Calu3 (cell line): Measurements from ENCODE around the gene MON2. TPM values are rescaled to one million over a fixed set of nuclear protein-coding genes. Genes with fewer than 3 reads are reported as not detected.
A peak's percentile ranks its signal among the peaks of the same experiment; 100 is the strongest.

Experiments
- BruUV-seq: library from RNA; stranded (reverse); fragments of 400-500 nt; replicated peaks from 2 replicates; lab custom pipeline; 2021; lab: Mats Ljungman, UMichigan
- CTCF ChIA-PET: fragments of 300-600 bp; sonication (Branson Sonifier 250); formaldehyde crosslinking; loops from one replicate; lab custom pipeline; 2022; ENCODE audit warnings: antibody characterized with exemption; lab: Charles Lee
- DNase-seq: peaks from one replicate; pipeline ENCODE4 v3.0.0; 2022
- H3K27ac Mint-ChIP-seq: one replicate; pipeline ENCODE4 v1.8.0; 2022; ENCODE audit warnings: mixed read lengths; ENCODE audit not compliant: unreplicated experiment
- H3K27me3 Mint-ChIP-seq: one replicate; pipeline ENCODE4 v1.8.0; 2022; ENCODE audit warnings: mixed read lengths; ENCODE audit not compliant: unreplicated experiment
- H3K36me3 Mint-ChIP-seq: one replicate; pipeline ENCODE4 v1.8.0; 2022; ENCODE audit warnings: mild to moderate bottlenecking, moderate library complexity, mixed read lengths; ENCODE audit not compliant: insufficient read depth, unreplicated experiment
- H3K4me1 Mint-ChIP-seq: one replicate; pipeline ENCODE4 v1.8.0; 2022; ENCODE audit warnings: mild to moderate bottlenecking, low read depth, mixed read lengths; ENCODE audit not compliant: unreplicated experiment
- H3K4me3 Mint-ChIP-seq: one replicate; pipeline ENCODE4 v1.8.0; 2022; ENCODE audit warnings: mild to moderate bottlenecking, low read depth, moderate library complexity, mixed read lengths; ENCODE audit not compliant: unreplicated experiment
- H3K9me3 Mint-ChIP-seq: one replicate; pipeline ENCODE4 v1.8.0; 2022; ENCODE audit warnings: low read depth, mixed read lengths; ENCODE audit not compliant: unreplicated experiment
- intact Hi-C: fragments of 100-400 bp; cut with micrococcal nuclease; formaldehyde crosslinking; loops from one replicate; pipeline ENCODE4 v1.10.0; 2022; ENCODE audit not compliant: unreplicated experiment
- total RNA-seq: library from RNA; stranded (reverse); gene quantifications from 2 replicates; pipeline ENCODE4 v1.2.3, GENCODE V29; 2022
- TF ChIP-seq, protein P1 (sequence below): fragments of 200-600 bp; IDR thresholded peaks from one replicate; pipeline ENCODE4 v1.8.0; 2022; ENCODE audit warnings: antibody characterized with exemption; ENCODE audit not compliant: unreplicated experiment

MON2 gene
- total RNA-seq, 1 experiment from 2014 or later = 46.7 TPM

DNA sequence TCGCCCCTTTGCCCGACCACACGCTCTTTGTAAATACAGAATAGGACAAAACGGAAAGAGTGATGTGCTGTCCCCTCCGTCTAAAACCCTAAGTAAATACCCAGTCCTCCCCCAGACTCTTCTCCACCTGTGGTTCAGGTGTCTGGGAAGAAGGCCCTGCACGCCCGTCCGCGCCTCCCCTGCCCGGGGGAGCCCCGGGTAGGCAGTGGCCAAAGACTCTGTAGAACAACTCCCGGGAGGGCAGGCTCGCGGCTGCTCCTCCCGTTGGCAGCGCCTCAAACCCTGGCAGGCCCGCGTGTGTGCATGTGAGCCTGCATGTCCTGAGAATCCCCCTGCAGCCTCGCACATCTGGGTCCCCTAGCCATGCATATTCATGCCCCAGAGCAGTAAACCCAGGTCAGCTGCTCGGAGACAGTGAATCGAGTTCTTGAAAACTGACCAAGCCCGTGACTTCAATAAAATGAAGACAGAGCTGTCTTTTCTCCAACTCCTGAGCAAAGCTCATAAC, 165.8 kb downstream of the MON2 start:
- H3K4me3 Mint-ChIP-seq = peak overlapping the region; percentile 89
- peaks cover 20% of the 10 kb centered on the region for H3K4me1 Mint-ChIP-seq
- BruUV-seq = no TSS peak
- intact Hi-C loops = no loop called here
- no peaks in the 10 kb centered on the region for H3K27me3 Mint-ChIP-seq
- H3K9me3 Mint-ChIP-seq = no peaks in the 10 kb centered on the region
- H3K36me3 Mint-ChIP-seq = peaks cover 10% of the 10 kb centered on the region
- CTCF ChIA-PET = interaction anchor here (0.9 to 1.1 kb wide), 2 partner anchors 8 to 161 kb away, joined by 5 read pairs; no protein-coding TSS in a partner anchor
- TF ChIP-seq, protein P1, sequence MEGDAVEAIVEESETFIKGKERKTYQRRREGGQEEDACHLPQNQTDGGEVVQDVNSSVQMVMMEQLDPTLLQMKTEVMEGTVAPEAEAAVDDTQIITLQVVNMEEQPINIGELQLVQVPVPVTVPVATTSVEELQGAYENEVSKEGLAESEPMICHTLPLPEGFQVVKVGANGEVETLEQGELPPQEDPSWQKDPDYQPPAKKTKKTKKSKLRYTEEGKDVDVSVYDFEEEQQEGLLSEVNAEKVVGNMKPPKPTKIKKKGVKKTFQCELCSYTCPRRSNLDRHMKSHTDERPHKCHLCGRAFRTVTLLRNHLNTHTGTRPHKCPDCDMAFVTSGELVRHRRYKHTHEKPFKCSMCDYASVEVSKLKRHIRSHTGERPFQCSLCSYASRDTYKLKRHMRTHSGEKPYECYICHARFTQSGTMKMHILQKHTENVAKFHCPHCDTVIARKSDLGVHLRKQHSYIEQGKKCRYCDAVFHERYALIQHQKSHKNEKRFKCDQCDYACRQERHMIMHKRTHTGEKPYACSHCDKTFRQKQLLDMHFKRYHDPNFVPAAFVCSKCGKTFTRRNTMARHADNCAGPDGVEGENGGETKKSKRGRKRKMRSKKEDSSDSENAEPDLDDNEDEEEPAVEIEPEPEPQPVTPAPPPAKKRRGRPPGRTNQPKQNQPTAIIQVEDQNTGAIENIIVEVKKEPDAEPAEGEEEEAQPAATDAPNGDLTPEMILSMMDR = no peak
- no peak overlapping the region for H3K27ac Mint-ChIP-seq
- DNase-seq = peak; percentile 21

GRCh38 chr12:62635649-62636048, 169.0 kb downstream of the MON2 start:
- peaks cover 10% of the 10 kb centered on the region for H3K36me3 Mint-ChIP-seq
- TF ChIP-seq, protein P1 = no peak
- H3K4me1 Mint-ChIP-seq = peaks cover 21% of the 10 kb centered on the region
- CTCF ChIA-PET = no interaction called here
- BruUV-seq = no TSS peak
- no peaks in the 10 kb centered on the region for H3K9me3 Mint-ChIP-seq
- no peak for DNase-seq
- H3K27ac Mint-ChIP-seq = no peak overlapping the region
- intact Hi-C loops = no loop called here
- no peak overlapping the region for H3K4me3 Mint-ChIP-seq
- no peaks in the 10 kb centered on the region for H3K27me3 Mint-ChIP-seq

DNA sequence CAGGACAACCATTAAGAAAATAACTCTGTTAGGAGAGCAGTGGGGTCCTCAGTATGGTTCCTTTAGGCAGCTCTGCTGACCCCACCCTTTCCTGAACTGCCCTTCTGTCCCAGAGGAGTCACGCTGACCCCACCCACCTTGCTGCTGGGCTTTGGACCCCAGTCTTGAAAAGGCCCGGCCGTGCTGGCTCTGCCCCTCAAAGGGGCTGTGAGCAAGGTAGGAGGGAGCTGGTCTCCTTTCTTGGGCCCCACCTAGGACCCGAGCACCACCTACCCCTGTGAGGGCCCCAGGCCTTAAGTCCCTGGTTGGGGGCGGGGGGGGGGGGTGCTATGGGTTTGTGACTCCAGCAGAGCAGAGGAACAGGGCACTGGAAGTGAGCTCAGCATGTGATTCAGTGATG, 171.1 kb downstream of the MON2 start:
- Mint-ChIP-seq H3K27ac (no peak overlapping the region), H3K27me3 (no peaks in the 10 kb centered on the region), H3K9me3 (no peaks in the 10 kb centered on the region), H3K4me1 (peaks cover 12% of the 10 kb centered on the region), H3K36me3 (no peaks in the 10 kb centered on the region), H3K4me3 (no peak overlapping the region)
- no TSS peak for BruUV-seq
- TF ChIP-seq, protein P1 = no peak
- CTCF ChIA-PET = interaction anchor here (0.6 kb wide), 3 partner anchors 157 to 411 kb away, joined by 3 to 7 read pairs (median 3); no protein-coding TSS in a partner anchor
- no peak for DNase-seq
- intact Hi-C loops = no loop called here

DNA sequence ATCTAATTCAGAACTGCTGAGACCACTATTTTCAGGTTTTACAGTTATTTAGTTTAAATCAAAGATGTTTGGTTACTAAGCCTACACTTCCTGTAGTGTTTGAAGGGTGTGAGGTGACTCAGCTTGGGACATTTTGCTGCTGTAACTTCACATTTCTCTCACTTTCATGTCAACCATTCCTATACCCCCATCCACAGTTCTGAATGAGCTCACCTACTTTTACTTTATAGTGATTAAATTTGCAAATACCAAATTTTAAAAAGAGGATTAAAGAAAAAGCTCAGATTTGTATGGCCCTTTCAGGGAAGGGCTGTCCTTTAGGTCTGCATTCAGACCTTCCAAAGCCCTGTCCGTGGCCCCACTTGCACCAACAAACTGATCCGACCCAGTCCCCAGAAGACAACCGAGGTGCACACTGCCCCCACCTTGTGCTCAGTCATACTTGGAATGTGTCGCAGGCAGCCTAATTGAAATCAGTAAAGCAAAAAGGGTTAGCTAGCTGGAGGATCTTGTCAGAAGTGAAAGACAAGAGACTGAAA, 174.4 kb downstream of the MON2 start:
- TF ChIP-seq, protein P1 = no peak
- Mint-ChIP-seq H3K4me1 (peaks cover 11% of the 10 kb centered on the region), H3K9me3 (no peaks in the 10 kb centered on the region), H3K27me3 (no peaks in the 10 kb centered on the region), H3K27ac (no peak overlapping the region), H3K4me3 (no peak overlapping the region), H3K36me3 (no peaks in the 10 kb centered on the region)
- CTCF ChIA-PET = interaction anchor here (0.6 to 1.0 kb wide), 2 partner anchors 9 to 152 kb away, joined by 4 to 5 read pairs; no protein-coding TSS in a partner anchor
- intact Hi-C loops = no loop called here
- no peak for DNase-seq
- no TSS peak for BruUV-seq
